DLD1 (cell line): Measurements from ENCODE around the gene TXNIP.

ENCODE experiments used
- in situ Hi-C: cut with HindIII; loops from 2 replicates; pipeline ENCODE4 v1.10.0; 2017; ENCODE audit warnings: low sequenced_read_pairs

Gene TXNIP

DNA sequence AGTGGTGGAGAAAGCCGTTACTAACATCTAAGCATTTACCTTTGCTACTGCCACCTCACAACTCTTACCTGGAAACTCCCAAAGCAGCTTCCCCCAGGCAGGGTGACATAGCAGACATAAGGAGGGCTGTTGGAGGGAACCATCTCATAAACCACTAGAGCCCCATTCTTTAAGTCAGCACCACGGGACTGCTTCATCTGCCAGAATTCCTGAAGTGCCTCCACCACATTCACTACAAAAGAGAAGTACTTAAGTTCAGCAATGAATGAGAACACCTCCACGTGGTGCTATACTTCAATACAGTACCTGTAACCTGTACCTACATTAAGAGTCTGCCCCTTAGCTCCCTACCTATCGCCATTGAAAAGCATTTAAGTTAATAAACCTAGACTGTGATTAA lies 48.8 kb downstream of the TXNIP start:
- in situ Hi-C loops = no loop called here

DNA sequence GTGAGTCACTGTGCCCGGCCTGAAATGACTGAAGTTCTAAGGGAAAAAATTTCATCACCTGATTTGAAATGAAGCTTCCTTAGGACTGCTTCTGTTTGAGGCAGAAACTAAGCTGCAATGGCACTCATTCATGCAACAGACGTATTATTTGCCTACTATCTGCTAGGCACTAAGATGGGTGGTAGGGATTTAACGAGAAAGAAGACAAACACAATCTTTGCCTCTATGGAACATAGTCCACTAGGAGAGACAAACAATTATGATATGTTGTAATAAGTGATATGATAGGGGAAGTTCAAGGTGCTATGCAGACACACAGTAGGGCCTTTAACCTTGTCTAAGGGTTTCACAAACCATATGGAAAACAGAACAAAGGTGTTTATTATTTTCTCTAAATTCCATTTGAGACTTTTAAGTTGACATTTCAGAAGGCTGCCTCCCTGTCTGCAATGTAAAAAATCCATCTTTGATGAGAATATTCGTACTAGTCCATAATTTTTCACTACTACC lies 49.8 kb downstream of the TXNIP start:
- in situ Hi-C loops = no loop called here

DNA sequence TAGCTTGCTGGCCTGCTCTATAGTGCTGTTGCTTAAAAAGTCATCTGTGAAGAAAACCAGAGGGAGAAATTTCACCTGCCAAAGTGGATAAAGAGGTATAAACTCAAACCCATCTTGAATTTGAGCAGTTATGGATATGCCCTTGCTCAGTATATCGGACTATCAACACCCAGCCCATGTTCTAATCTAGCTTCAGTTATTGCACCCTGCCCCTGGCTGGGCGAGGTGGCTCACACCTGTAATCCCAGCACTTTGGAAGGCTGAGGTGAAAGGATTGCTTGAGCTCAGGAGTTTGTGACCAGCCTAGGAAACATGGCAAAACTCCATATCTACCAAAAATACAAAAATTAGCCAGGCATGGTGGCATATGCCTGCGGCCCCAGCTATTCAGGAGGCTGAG lies 51.8 kb downstream of the TXNIP start:
- in situ Hi-C loops = no loop called here

DNA sequence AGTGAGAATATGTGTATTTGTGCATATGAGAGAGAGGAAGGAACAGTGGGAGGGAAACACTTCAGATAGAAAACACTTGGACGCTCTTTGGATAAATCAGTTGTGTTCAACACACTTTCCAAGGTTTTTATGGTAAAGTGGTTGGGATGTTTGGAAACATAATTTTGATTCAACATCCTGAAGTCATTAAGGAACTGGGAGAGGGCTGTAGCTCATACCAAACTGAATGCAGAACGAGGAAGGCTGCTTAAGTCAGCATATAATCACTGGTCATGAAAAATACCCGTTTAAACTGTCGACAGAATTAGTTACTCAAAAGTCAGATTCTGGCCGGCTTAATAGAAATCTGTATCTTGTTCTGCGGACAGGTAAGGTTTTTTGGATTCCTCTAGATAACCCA lies 53.5 kb downstream of the TXNIP start:
- in situ Hi-C loops = no loop called here
